Neural crest cell (in vitro differentiated cells): ENCODE results near the gene SLC36A1. TPM values are rescaled to one million over a fixed set of nuclear protein-coding genes. Genes with fewer than 3 reads are reported as not detected.

Experiments used
- DNase-seq: peaks from one replicate; pipeline ENCODE4 v3.0.0; 2021; ENCODE audit warnings: low read depth, mixed read lengths, low spot score
- H3K27ac Mint-ChIP-seq: one replicate; pipeline ENCODE4 v1.8.0; 2021; ENCODE audit warnings: mild to moderate bottlenecking, mixed read lengths; ENCODE audit not compliant: unreplicated experiment
- H3K27me3 Mint-ChIP-seq: 2 replicates; pipeline ENCODE4 v1.8.0; 2021; ENCODE audit warnings: low read depth, mild to moderate bottlenecking, mixed read lengths
- H3K36me3 Mint-ChIP-seq: 2 replicates; pipeline ENCODE4 v1.8.0; 2021; ENCODE audit warnings: low read depth, mild to moderate bottlenecking, mixed read lengths
- H3K4me1 Mint-ChIP-seq: 2 replicates; pipeline ENCODE4 v1.8.0; 2021; ENCODE audit warnings: mixed read lengths
- H3K4me3 Mint-ChIP-seq: one replicate; pipeline ENCODE4 v1.8.0; 2021; ENCODE audit warnings: mild to moderate bottlenecking, mixed read lengths
- H3K9me3 Mint-ChIP-seq: 2 replicates; pipeline ENCODE4 v1.8.0; 2021; ENCODE audit warnings: mixed read lengths
- total RNA-seq: library from RNA; stranded (reverse); gene quantifications from 2 replicates; pipeline ENCODE4 v1.2.1, GENCODE V29; 2021
- TF ChIP-seq, protein P1 (sequence below): fragments of 200-600 bp; sonication (generic); conservative IDR thresholded peaks from 2 replicates; pipeline ENCODE4 v1.5.0; 2021; ENCODE audit warnings: antibody characterized with exemption, mild to moderate bottlenecking

Gene SLC36A1
- total RNA-seq, 1 donor from 2014 or later, result 19.3 TPM

DNA sequence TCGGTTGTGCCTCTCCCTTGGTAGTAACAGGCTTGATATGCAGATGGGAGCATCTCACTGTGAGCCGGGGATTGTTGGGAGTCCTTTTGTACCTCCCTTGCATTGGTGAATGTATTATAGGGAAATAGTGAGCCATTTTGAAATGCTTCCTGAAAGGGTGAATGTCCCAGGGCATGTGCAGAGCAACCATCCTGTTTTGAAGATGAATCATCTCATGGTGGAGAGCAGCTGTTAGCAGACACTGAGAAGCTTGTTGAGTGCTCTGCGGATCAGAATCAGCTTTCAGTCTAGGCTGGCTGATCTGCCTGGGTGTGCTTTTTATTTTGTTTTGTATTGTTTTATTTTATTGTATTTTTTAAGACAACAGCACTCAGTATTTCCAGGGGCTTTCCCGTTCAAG lies 29.7 kb downstream of the SLC36A1 start:
- H3K36me3 Mint-ChIP-seq, result peaks cover 6% of the 10 kb centered on the region
- DNase-seq, result no peak
- H3K4me3 Mint-ChIP-seq, result no peak overlapping the region

DNA sequence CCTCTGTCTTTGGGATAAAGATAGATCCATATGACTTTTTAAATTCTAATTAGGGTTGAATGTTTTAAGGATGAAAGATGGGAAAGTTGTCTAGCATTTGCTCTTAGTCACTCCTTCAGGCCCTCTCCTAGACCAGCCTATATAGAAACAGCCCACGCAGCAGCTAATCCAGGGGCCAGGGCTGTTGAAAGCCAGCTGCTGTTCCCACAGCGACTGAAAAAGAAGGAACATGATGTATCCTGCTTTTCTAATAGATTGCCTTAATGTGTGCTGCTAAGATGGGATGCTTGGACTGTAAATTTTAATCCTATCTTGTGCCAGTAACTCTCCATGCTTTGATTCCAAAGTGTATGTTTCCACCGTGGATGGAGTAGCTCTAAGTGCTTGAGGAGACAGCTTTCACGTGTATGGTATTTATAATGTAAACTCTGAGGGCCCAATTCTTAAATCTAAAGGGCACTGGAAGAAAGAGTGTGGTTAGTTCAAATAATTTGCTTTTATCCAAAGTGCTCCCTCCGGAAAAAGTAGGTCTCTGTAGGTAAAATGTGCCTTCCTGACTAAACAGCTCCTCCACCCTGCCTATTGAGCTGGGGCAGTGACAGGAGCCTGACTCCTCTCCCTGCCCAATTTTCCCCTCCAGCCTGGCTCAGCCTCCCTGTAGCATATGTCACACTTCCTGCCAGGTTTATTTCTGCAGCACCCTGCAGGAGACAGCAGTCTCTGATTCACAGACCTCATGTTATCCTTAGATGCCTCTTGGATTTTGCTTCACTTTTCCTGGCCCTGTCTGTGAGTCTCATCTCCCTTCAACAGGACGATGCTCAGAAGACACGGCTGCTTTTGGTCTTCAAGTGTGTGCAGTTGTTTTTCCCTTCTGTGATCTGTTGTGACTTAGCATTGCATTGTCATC lies 33.2 kb downstream of the SLC36A1 start:
- Mint-ChIP-seq H3K4me1 (peaks cover 29% of the 10 kb centered on the region), H3K36me3 (peaks cover 6% of the 10 kb centered on the region), H3K4me3 (no peak overlapping the region), H3K27me3 (no peaks in the 10 kb centered on the region), H3K27ac (peak overlapping the region; percentile 44), H3K9me3 (no peaks in the 10 kb centered on the region)
- DNase-seq, result no peak
- TF ChIP-seq, protein P1, sequence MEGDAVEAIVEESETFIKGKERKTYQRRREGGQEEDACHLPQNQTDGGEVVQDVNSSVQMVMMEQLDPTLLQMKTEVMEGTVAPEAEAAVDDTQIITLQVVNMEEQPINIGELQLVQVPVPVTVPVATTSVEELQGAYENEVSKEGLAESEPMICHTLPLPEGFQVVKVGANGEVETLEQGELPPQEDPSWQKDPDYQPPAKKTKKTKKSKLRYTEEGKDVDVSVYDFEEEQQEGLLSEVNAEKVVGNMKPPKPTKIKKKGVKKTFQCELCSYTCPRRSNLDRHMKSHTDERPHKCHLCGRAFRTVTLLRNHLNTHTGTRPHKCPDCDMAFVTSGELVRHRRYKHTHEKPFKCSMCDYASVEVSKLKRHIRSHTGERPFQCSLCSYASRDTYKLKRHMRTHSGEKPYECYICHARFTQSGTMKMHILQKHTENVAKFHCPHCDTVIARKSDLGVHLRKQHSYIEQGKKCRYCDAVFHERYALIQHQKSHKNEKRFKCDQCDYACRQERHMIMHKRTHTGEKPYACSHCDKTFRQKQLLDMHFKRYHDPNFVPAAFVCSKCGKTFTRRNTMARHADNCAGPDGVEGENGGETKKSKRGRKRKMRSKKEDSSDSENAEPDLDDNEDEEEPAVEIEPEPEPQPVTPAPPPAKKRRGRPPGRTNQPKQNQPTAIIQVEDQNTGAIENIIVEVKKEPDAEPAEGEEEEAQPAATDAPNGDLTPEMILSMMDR, result no peak

More for the DNA sequence above, 29.7 kb downstream of the SLC36A1 start:
- no peak overlapping the region for H3K27ac Mint-ChIP-seq
- no peaks in the 10 kb centered on the region for H3K27me3 Mint-ChIP-seq
- peaks cover 20% of the 10 kb centered on the region for H3K4me1 Mint-ChIP-seq
- TF ChIP-seq, protein P1, result no peak
- H3K9me3 Mint-ChIP-seq, result no peaks in the 10 kb centered on the region

GRCh38 chr5:151483176-151483575 lies 35.8 kb downstream of the SLC36A1 start:
- H3K27ac Mint-ChIP-seq, result peak overlapping the region; percentile 59
- H3K4me1 Mint-ChIP-seq, result peaks cover 29% of the 10 kb centered on the region
- no peak overlapping the region for H3K4me3 Mint-ChIP-seq
- no peaks in the 10 kb centered on the region for H3K27me3 Mint-ChIP-seq
- no peak for DNase-seq
- peaks cover 4% of the 10 kb centered on the region for H3K36me3 Mint-ChIP-seq
- TF ChIP-seq, protein P1, result no peak
- no peaks in the 10 kb centered on the region for H3K9me3 Mint-ChIP-seq

GRCh38 chr5:151483647-151484046 lies 36.2 kb downstream of the SLC36A1 start:
- Mint-ChIP-seq H3K27ac (no peak overlapping the region), H3K36me3 (peaks cover 4% of the 10 kb centered on the region), H3K9me3 (no peaks in the 10 kb centered on the region), H3K27me3 (no peaks in the 10 kb centered on the region), H3K4me1 (peaks cover 29% of the 10 kb centered on the region), H3K4me3 (no peak overlapping the region)
- TF ChIP-seq, protein P1, result no peak
- no peak for DNase-seq

GRCh38 chr5:151487544-151487943 lies 40.1 kb downstream of the SLC36A1 start:
- peaks cover 9% of the 10 kb centered on the region for H3K4me1 Mint-ChIP-seq
- peaks cover 2% of the 10 kb centered on the region for H3K36me3 Mint-ChIP-seq
- no peaks in the 10 kb centered on the region for H3K9me3 Mint-ChIP-seq
- no peak overlapping the region for H3K27ac Mint-ChIP-seq
- H3K4me3 Mint-ChIP-seq, result no peak overlapping the region
- DNase-seq, result no peak
- TF ChIP-seq, protein P1, result no peak
- H3K27me3 Mint-ChIP-seq, result no peaks in the 10 kb centered on the region
